BE2C (cell line): Measurements from ENCODE around the gene MAGI2.

Source experiments
- DNase-seq: peaks from one replicate; pipeline ENCODE4 v3.0.0-alpha.2; 2020
- H3K27me3 ChIP-seq: fragments of 250-450 bp; sonication (Bioruptor Pico); 2 replicates; pipeline ENCODE4 v1.5.1; 2020; ENCODE audit warnings: mild to moderate bottlenecking
- H3K36me3 ChIP-seq: fragments of 250-450 bp; sonication (Bioruptor Pico); 2 replicates; pipeline ENCODE4 v1.5.1; 2020; ENCODE audit warnings: mild to moderate bottlenecking
- H3K4me1 ChIP-seq: fragments of 250-450 bp; sonication (Bioruptor Pico); 2 replicates; pipeline ENCODE4 v1.5.1; 2020
- H3K4me3 ChIP-seq: 2 replicates; pipeline ENCODE4 v1.5.1; 2011; ENCODE audit warnings: low read depth, low read length
- H3K9me3 ChIP-seq: fragments of 250-450 bp; sonication (Bioruptor Pico); 2 replicates; pipeline ENCODE4 v1.5.1; 2020
- CTCF ChIP-seq: IDR thresholded peaks from 2 replicates; pipeline ENCODE4 v1.5.1; 2012; ENCODE audit warnings: mild to moderate bottlenecking, low read depth, low read length

The MAGI2 gene

DNA sequence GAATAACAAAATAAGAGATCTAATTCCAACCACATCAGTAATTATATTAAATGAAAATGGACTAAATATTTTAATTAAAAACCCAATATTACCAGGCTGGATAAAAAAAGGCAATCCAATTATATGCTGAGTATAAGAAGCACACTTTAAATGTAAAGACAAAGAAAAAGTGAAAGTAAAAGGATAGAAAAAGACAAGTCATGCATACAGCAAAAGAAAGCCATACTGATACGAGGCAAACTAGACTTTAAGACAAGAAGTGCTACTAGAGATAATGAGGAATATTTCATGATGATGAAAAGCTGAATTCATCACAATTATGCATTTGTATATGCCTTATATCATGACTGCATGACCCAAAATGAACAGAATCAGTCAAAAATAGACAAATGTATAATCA lies 1026.3 kb downstream of the MAGI2 start:
- DNase-seq: no peak
- Histone ChIP-seq H3K27me3 (peaks cover 4% of the 10 kb centered on the region; the same call in 1 of the 2 replicates), H3K4me1 (no peaks in the 10 kb centered on the region), H3K9me3 (no peaks in the 10 kb centered on the region), H3K4me3 (no peak overlapping the region), H3K36me3 (no peaks in the 10 kb centered on the region)
- TF ChIP-seq CTCF: no peak

GRCh38 chr7:78420001-78420400 lies 1033.5 kb downstream of the MAGI2 start:
- no peak for TF ChIP-seq CTCF
- H3K9me3 ChIP-seq: no peaks in the 10 kb centered on the region
- H3K27me3 ChIP-seq: no peaks in the 10 kb centered on the region
- H3K36me3 ChIP-seq: no peaks in the 10 kb centered on the region
- no peaks in the 10 kb centered on the region for H3K4me1 ChIP-seq
- DNase-seq: no peak
- H3K4me3 ChIP-seq: no peak overlapping the region

- TF ChIP-seq CTCF: no peak
- H3K9me3 ChIP-seq: no peaks in the 10 kb centered on the region
- no peak overlapping the region for H3K4me3 ChIP-seq
- H3K27me3 ChIP-seq: peaks cover 14% of the 10 kb centered on the region; the same call in 1 of the 2 replicates
- no peaks in the 10 kb centered on the region for H3K36me3 ChIP-seq
- no peak for DNase-seq
- no peaks in the 10 kb centered on the region for H3K4me1 ChIP-seq
These were observed 1036.2 kb downstream of the MAGI2 start for GRCh38 chr7:78417180-78417853.

GRCh38 chr7:78413568-78413967 lies 1039.9 kb downstream of the MAGI2 start:
- no peak for TF ChIP-seq CTCF
- no peaks in the 10 kb centered on the region for H3K36me3 ChIP-seq
- no peak for DNase-seq
- no peaks in the 10 kb centered on the region for H3K4me1 ChIP-seq
- H3K4me3 ChIP-seq: no peak overlapping the region
- no peaks in the 10 kb centered on the region for H3K9me3 ChIP-seq
- H3K27me3 ChIP-seq: peaks cover 22% of the 10 kb centered on the region; the same call in 1 of the 2 replicates

GRCh38 chr7:78412216-78412858 lies 1041.1 kb downstream of the MAGI2 start:
- no peak for TF ChIP-seq CTCF
- Histone ChIP-seq H3K27me3 (peaks cover 22% of the 10 kb centered on the region; the same call in 1 of the 2 replicates), H3K4me3 (no peak overlapping the region), H3K36me3 (no peaks in the 10 kb centered on the region), H3K4me1 (no peaks in the 10 kb centered on the region), H3K9me3 (no peaks in the 10 kb centered on the region)
- no peak for DNase-seq

DNA sequence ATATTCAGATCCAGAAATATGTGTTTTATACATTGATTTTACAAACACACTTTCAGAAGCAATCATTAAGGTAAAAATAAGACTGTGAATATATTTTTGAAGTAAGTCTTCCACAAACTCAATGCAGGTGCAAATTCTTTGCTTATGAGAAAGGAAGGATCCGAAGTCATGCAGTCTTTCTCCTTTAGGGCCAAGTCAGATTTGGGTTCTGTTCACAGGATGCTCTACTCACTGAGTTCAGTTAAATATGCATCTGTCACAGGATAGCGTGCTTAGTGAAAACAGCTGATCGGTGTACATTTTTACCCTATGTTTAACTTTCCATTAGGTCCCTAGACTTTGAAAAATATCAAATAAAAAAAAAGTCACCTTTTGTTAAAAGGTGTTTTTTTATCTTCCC lies 1046.4 kb downstream of the MAGI2 start:
- H3K4me3 ChIP-seq: no peak overlapping the region
- H3K4me1 ChIP-seq: no peaks in the 10 kb centered on the region
- no peak for TF ChIP-seq CTCF
- DNase-seq: no peak
- H3K36me3 ChIP-seq: no peaks in the 10 kb centered on the region
- H3K9me3 ChIP-seq: no peaks in the 10 kb centered on the region
- H3K27me3 ChIP-seq: peaks cover 18% of the 10 kb centered on the region
